ENCODE results near the gene CYP4F8. TPM values are rescaled to one million over a fixed set of nuclear protein-coding genes. Genes with fewer than 3 reads are reported as not detected.
"Not testable (repeated sequence)": the region's sequence is repeated elsewhere in the genome, so short reads cannot be mapped to it uniquely, and the experiment has no call there.

The CYP4F8 gene
- total RNA-seq, 1 donor from 2014 or later: not detected

GRCh38 chr19:15595069-15595468 lies 19.9 kb upstream of the CYP4F8 start:
- no peak overlapping the region for H3K27ac Mint-ChIP-seq
- Histone ChIP-seq H3K9ac (no peak overlapping the region), H3K4me3 (no peak overlapping the region), H3F3A (ENCODE audit: low read depth) (no peaks in the 10 kb centered on the region), H3K79me2 (ENCODE audit: low read depth) (no peaks in the 10 kb centered on the region), H3K4me2 (no peak overlapping the region), H2AFZ (replicated peaks) (no peak overlapping the region), H3K4me1 (no peaks in the 10 kb centered on the region), H4K20me1 (ENCODE audit: low read depth) (no peaks in the 10 kb centered on the region), H3K27me3 (no peaks in the 10 kb centered on the region), H3K27ac (no peak overlapping the region), H3K36me3 (no peaks in the 10 kb centered on the region), H3K9me3 (ENCODE audit: low read depth) (peaks cover 6% of the 10 kb centered on the region)
- peaks cover 9% of the 10 kb centered on the region for H3K9me3 Mint-ChIP-seq
- H3K4me3 Mint-ChIP-seq: no peak overlapping the region
- H3K36me3 Mint-ChIP-seq: no peaks in the 10 kb centered on the region
- no peaks in the 10 kb centered on the region for H3K27me3 Mint-ChIP-seq (ENCODE audit: insufficient read depth, low read depth)
- no peak for DNase-seq (ENCODE audit: low spot score)
- no peaks in the 10 kb centered on the region for H3K4me1 Mint-ChIP-seq
- TF ChIP-seq EZH2 (IDR thresholded peaks at IDR 0.05) (no peak), CTCF (IDR thresholded peaks at IDR 0.05) (no peak), EZH2phosphoT487 (IDR thresholded peaks at IDR 0.05) (no peak)

- DNase-seq (ENCODE audit: low spot score); H2AFZ ChIP-seq (replicated peaks); H3K27me3 Mint-ChIP-seq (ENCODE audit: insufficient read depth, low read depth); H3K27ac ChIP-seq; H3K36me3 Mint-ChIP-seq; H4K20me1 ChIP-seq (ENCODE audit: low read depth); H3K9me3 ChIP-seq (ENCODE audit: low read depth); H3K4me1 ChIP-seq; H3K4me3 ChIP-seq; H3K27me3 ChIP-seq; H3K9ac ChIP-seq; H3K36me3 ChIP-seq; H3K4me3 Mint-ChIP-seq; H3K79me2 ChIP-seq (ENCODE audit: low read depth); H3K4me2 ChIP-seq; H3F3A ChIP-seq (ENCODE audit: low read depth); H3K4me1 Mint-ChIP-seq; H3K9me3 Mint-ChIP-seq; H3K27ac Mint-ChIP-seq: not testable (repeated sequence)
Measured at GRCh38 chr19:15607978-15608925, 6.8 kb upstream of the CYP4F8 start.

GRCh38 chr19:15609261-15609660 lies 5.8 kb upstream of the CYP4F8 start:
- no peak for DNase-seq (ENCODE audit: low spot score)
- no peaks in the 10 kb centered on the region for H3K36me3 ChIP-seq
- H3K27ac ChIP-seq: no peak overlapping the region
- Mint-ChIP-seq H3K36me3 (no peaks in the 10 kb centered on the region), H3K4me1 (no peaks in the 10 kb centered on the region), H3K27ac (no peak overlapping the region), H3K4me3 (no peak overlapping the region), H3K27me3 (ENCODE audit: insufficient read depth, low read depth) (peaks cover 11% of the 10 kb centered on the region), H3K9me3 (peaks cover 7% of the 10 kb centered on the region)
- H3K9me3 ChIP-seq (ENCODE audit: low read depth): peaks cover 11% of the 10 kb centered on the region
- no peaks in the 10 kb centered on the region for H3K4me1 ChIP-seq
- no peaks in the 10 kb centered on the region for H3F3A ChIP-seq (ENCODE audit: low read depth)
- no peak overlapping the region for H3K9ac ChIP-seq
- H2AFZ ChIP-seq (replicated peaks): no peak overlapping the region
- no peaks in the 10 kb centered on the region for H4K20me1 ChIP-seq (ENCODE audit: low read depth)
- TF ChIP-seq EZH2 (IDR thresholded peaks at IDR 0.05) (no peak), CTCF (IDR thresholded peaks at IDR 0.05) (no peak), EZH2phosphoT487 (IDR thresholded peaks at IDR 0.05) (no peak)
- no peak overlapping the region for H3K4me2 ChIP-seq
- no peaks in the 10 kb centered on the region for H3K79me2 ChIP-seq (ENCODE audit: low read depth)
- H3K27me3 ChIP-seq: no peaks in the 10 kb centered on the region
- H3K4me3 ChIP-seq: no peak overlapping the region

GRCh38 chr19:15612342-15612741 lies 2.7 kb upstream of the CYP4F8 start:
- H3K27ac Mint-ChIP-seq: no peak overlapping the region
- Histone ChIP-seq H3K4me2 (no peak overlapping the region), H3K4me1 (no peaks in the 10 kb centered on the region), H3K36me3 (no peaks in the 10 kb centered on the region), H4K20me1 (ENCODE audit: low read depth) (no peaks in the 10 kb centered on the region), H3K4me3 (no peak overlapping the region), H3K79me2 (ENCODE audit: low read depth) (no peaks in the 10 kb centered on the region), H3K9me3 (ENCODE audit: low read depth) (peaks cover 6% of the 10 kb centered on the region), H3K27ac (no peak overlapping the region), H2AFZ (replicated peaks) (no peak overlapping the region), H3K27me3 (no peaks in the 10 kb centered on the region), H3K9ac (no peak overlapping the region), H3F3A (ENCODE audit: low read depth) (no peaks in the 10 kb centered on the region)
- peaks cover 9% of the 10 kb centered on the region for H3K27me3 Mint-ChIP-seq (ENCODE audit: insufficient read depth, low read depth)
- H3K4me1 Mint-ChIP-seq: no peaks in the 10 kb centered on the region
- peaks cover 14% of the 10 kb centered on the region for H3K9me3 Mint-ChIP-seq
- no peaks in the 10 kb centered on the region for H3K36me3 Mint-ChIP-seq
- H3K4me3 Mint-ChIP-seq: no peak overlapping the region
- no peak for DNase-seq (ENCODE audit: low spot score)
- TF ChIP-seq EZH2 (IDR thresholded peaks at IDR 0.05) (no peak), CTCF (IDR thresholded peaks at IDR 0.05) (no peak), EZH2phosphoT487 (IDR thresholded peaks at IDR 0.05) (no peak)

Measured in neural progenitor cell (in vitro differentiated cells).